Inferior parietal cortex (tissue), 1 donor: ENCODE measurements around the gene GPC2.

Experiments
- DNase-seq: peaks from one replicate; pipeline ENCODE4 v3.0.0-alpha.2; 2016; ENCODE audit errors: extremely low spot score

Gene GPC2

DNA sequence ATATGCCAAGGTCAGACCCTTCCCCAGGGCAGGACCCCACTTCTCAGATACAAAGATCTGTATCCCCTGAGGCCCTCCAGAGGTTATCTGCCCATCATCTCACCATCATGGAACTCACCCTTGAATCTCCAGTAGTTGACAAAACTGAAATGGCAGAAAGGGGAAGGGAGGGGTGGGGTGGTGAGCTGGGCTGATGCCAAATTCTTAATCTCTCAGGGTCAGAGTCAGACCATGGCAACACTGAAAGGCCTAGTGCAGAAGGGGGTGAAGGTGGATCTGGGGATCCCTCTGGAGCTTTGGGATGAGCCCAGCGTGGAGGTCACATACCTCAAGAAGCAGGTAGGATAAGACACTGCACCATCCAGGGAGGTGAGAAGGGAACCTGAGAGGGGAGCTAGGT is 54.6 kb downstream of the GPC2 start:
- DNase-seq, result no peak

DNA sequence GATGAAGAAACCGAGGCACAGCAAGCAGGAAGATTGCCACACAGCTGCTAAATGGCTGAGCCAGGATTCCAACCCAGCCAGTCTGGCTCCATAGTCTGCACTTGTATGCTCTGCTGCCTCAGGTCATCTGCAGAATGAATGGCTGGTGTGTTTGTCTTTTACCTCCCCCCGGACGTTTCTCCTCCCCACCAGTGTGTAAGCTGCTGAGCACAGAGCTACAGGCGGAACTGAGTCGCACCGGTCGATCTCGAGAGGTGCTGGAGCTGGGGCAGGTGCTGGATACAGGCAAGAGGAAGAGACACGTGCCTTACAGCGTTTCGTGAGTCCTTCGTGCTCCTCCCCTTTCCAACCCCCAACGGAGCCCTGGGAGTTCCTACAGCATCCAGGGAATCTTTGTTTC is 55.1 kb downstream of the GPC2 start:
- DNase-seq, result no peak

DNA sequence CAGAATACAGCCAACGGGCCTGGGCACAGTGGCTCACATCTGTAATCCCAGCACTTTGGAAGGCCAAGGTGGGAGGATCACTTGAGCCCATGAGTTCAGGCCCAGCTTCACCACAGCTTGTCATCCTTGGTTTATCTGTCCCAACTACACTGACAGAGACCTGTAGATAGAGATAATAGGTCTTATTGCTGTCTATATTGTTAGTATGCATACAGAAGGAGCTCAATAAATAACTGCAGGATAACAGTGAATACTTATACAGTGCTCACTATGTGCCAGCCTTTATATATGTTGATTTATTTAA is 56.5 kb downstream of the GPC2 start:
- DNase-seq, result no peak

DNA sequence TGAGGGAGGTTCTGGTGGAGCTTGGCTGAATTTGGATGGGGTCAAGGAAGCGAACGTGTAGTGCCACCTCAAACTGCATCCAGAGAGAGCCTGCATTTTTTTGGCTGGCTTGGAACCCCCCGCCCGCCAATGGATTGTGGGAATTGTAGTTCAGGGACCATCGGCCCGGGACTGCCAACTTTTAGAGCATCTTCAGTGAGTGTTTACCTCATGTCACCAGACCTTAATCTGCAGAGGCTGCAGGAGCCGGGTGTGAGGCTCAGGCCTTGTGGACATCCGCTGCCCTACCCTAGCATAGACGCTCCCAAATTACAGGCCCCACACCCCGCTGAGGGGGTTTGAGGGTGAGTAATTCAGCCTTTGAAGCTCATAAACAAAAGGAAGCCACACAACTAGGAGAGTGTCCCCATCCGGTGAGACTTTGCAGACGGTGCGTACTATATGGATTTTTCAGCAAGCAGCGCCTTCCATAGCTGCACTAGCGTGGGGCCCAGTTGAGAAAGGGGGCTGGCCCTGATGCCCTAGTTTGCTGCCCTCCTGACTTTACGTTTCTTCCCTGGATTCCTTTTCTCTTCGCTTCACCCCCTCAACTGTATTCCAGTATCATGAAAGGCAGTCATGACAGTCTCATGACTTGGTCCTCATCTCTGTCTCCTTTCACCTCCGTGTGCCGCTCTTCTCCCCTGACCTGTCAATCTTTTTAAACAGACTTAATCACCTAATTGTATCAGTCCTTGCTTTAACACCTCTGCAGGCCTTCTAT is 57.0 kb downstream of the GPC2 start:
- peak; percentile 74 for DNase-seq
